GM19438 (cell line): ENCODE measurements around the gene PPP1R14B.

Experiments
- ATAC-seq: cut with Tn5 transposase; IDR thresholded peaks from one replicate; pipeline ENCODE4 v1.9.1; 2021; ENCODE audit warnings: low read depth; ENCODE audit not compliant: unreplicated experiment

PPP1R14B gene

GRCh38 chr11:64218628-64219353 is 28.0 kb downstream of the PPP1R14B start:
- ATAC-seq: no peak

GRCh38 chr11:64216879-64217278 is 29.9 kb downstream of the PPP1R14B start:
- no peak for ATAC-seq

DNA sequence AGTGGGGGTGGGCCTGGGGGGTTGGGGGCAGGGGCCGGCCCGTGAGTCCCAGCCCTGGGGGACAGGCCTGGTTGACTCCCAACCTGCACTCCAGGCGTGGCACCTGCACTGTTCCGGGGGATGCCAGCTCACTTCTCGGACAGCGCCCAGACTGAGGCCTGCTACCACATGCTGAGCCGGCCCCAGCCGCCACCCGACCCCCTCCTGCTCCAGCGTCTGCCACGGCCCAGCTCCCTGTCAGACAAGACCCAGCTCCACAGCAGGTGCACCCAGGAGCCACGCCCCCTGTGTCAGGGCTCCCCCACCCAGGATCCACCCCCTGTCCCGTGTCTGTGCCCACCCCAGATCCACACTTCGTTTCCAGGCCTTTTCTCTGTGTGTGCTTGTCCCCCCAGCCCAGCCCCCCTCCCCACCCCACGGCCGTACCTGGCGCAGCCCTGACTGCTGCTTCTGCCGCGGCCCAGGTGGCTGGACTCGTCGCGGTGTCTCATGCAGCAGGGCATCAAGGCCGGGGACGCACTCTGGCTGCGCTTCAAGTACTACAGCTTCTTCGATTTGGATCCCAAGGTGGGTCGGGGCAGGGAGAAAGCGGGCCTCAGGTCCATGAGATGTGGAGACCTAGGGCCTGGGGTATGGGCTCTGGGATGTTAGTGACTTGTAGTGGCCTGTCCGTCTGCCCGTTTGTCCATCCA is 35.4 kb downstream of the PPP1R14B start:
- ATAC-seq: no peak

GRCh38 chr11:64210301-64211020 is 36.3 kb downstream of the PPP1R14B start:
- no peak for ATAC-seq

DNA sequence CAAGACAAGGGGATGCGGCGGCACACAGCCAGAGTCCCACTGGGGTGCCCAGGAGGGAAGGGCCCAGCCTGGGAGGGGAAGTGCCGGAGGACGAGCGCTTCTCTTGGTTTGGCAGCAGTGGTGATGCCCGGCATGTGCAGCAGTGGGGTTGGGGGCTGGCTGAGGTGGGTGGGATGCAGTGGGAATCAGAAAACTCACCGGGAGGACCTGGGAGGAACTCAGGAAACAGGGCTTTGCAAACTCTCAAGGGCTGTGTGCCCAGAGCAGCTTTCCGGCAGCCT is 37.2 kb downstream of the PPP1R14B start:
- no peak for ATAC-seq

DNA sequence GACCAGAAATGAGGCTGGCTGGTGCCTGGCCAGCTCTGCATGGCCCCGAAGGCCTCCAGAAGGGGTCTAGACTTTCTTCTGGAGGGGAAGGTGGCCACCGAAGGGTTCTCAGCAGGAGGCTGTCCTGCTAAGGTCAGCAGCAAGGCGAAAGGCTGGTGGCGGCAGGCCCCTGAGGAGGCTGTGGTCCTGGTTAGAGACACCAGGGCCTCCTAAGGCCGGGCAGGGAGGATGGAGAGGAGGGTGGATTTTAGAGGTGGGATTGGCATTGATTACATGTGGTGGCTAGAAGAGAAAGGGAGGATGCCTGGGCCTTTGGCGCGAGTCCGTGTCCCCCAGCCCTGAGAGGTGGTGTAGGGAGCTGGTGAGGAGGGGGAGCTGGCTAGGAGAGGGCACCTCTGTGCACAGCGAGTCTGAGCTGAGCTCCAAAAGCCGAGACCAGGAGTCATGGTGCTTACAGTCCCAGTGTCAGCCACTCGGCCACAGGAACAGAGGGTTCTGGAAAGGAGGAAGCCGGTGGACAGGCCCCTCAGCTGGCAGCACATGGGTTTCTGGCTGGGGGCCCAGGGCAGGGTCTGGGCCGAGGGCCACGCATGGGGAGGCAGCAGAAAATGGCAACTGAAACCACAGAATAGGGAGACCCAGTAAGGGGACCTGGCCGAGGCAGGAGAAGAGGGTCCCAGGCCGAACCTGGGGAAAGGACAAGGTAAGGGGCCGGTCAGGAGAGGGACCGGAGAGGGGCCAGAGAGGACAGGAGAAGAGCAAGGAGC is 37.8 kb downstream of the PPP1R14B start:
- ATAC-seq: no peak

- no peak for ATAC-seq
Measured at GRCh38 chr11:64208086-64208795, 38.5 kb downstream of the PPP1R14B start.

- no peak for ATAC-seq
Measured at GRCh38 chr11:64207256-64208085, 39.3 kb downstream of the PPP1R14B start.

DNA sequence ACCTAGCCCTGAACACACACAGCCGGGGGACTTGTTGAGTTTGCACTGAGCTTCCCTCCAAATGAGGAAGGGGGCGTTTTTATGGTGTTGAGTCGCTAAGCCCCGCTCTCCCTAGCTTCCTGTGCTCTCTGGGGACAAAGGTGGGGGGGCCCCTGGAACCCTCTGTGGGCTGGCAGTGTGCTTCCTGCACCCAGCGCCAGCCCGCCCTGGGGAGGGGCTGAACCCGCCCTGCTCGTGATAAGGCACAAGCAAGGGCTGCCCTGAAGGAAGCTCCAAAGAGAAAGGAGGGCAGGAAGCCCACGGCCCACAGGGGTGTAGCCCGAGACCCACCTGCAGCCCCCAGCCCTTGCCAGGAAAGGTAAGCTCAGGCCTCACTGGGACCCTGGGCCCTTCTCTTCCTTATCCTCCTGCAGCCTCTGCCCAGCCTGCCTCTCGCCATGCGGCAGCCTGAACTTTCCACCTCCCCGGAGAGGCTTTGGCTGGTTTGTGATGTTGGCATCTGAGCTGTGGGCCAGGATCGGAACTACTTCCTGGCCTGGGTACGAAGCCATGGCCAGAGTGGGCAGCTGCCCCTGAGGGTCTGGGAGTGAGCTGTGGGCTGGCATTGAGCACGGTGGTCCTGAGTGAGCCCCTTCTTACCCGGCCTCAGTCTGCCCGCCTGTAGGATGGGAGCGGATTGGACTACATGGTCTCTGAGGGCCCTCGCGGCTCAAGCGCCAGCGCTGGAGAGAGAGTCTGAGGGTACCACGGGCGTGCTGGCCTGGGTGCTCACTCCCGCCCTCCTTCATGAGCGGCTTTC is 40.1 kb downstream of the PPP1R14B start, which contains the start of gene FERMT3:
TSS of gene FERMT3 (plus strand) at position 265 of the 799 bp plus-strand sequence. CDS start 644 bp downstream, outside the sequence.
- no peak for ATAC-seq

DNA sequence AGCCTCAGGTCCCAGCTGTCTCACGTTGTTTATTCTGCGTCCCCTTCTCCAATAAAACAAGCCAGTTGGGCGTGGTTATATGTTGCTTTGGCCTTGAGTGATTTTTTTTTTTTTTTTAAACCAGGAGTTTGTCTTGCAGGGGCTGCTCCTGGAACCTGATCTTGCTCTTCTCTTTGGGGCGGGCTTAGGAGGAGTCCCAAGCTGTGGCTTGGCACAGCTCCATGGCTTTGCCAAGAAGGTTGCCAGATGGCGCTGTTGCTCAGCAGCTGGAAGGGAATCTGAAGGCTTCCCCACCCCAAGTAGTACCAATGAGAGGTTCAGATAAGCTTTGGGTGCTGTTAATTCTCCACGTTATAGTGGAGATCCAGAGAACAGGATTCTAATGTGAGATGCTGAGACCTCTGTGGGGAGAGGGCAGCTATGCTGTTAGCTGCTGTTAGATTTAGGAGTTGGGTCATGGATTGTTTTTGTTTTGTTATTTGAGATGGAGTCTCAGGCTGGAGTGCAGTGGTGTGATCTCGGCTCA is 42.2 kb downstream of the PPP1R14B start:
- no peak for ATAC-seq

DNA sequence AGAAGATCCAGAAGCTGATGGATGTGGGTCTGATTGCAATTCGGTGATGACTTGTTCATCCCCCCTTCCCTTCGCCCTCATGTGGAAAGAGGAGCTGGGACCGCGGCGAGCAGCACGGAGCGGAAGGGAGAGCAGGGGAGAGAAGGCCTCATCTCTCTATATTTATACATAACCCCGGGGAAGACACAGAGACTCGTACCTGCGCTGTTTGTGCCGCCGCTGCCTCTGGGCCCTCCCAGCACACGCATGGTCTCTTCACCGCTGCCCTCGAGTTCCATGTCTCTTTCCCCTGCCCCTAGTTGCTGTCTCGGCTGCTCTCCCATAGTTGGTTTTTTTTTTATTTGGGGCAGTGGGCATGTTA is 42.7 kb downstream of the PPP1R14B start:
- ATAC-seq: no peak

DNA sequence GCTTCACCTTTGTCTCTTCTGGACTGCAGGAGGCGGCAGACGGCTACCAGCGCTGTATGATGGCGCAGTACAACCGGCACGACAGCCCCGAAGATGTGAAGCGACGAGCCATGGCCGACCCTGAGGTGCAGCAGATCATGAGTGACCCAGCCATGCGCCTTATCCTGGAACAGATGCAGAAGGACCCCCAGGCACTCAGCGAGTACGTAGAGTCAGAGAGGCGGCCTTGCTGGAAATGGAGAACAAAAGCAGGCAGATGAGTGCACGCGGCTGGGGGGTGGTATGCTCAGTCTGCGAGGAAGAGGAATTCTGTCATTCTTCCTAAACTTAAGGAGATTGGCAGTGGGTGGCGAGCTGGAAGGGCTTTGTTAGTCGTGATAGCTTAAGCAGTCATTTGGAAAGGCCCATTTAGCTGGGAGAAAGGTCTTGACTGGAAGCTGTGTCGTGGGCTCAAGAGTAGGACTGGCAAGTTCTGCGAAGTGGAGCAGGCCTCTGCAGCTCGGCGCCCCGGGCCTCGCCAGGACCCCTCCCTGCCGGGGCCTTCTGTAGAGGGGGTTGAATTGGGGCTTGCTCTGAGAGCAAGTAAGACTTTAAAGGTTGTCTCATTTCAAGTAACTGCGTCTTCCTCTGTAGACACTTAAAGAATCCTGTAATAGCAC is 43.2 kb downstream of the PPP1R14B start:
- ATAC-seq: no peak

- no peak for ATAC-seq
Measured at GRCh38 chr11:64202992-64203391, 43.8 kb downstream of the PPP1R14B start.

DNA sequence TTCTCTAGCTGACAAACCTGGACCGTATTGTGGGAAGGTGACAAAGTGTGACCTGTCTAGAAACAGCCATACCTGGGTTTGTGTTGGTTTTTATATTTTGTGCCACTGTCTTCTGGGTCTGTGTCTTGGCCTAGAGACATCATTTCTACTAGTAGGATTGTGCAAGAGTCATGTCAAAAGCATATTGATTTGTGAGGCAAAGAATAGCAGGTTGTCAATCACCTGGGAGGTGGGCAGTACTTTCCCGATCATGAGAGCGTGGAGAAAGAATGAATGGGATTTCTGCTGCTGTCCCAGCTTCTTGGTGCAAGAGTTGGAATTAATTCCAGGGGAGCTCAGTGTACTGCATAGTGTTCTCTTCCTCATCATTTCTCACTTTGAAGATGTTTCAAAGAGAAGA is 45.2 kb downstream of the PPP1R14B start:
- ATAC-seq: no peak

GRCh38 chr11:64198511-64198910 is 48.2 kb downstream of the PPP1R14B start:
- no peak for ATAC-seq

DNA sequence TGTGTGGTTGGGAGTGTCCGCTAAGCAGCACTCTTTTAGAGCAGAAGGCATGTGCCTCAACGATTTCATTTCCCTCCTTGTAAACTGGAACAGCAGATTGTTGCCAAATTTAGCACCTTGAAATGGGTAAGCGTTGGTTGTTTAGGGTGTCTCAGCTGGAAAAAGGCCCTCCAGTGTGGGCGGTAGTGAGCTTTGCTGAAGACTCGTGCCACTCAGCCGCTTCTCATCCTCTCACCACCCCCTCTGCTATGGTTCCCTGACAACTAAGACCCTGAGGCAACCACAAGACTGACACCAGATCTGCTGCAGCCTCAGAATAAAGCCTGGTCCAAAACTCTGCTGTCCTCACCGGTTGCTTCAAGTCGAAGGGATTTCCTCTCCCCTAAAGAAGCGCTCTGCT is 50.1 kb downstream of the PPP1R14B start:
- ATAC-seq: no peak
